HG03039 (cell line): Measurements from ENCODE around the gene KCNIP2.

Source experiments
- ATAC-seq: cut with Tn5 transposase; IDR thresholded peaks from one replicate; pipeline ENCODE4 v1.9.1; 2021; ENCODE audit warnings: mild to moderate bottlenecking, moderate library complexity; ENCODE audit not compliant: unreplicated experiment

The KCNIP2 gene

DNA sequence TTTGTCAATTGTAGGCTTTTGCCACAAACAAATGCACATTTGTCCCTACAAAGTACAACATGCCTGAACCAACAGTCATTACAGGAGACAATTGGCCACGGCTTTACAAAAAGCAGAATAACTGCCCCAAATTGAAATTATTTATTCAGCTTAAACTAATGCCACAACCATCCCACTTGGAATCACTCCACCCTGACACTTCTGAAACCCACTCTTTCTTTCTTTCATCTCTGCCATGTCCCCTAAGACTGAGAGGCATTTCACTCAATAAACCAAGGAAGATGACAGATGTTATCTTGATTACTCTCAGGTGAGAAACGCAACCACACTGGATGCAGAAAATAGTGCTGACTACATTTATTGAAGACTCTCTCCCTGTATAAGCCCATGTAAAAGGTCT is 57.8 kb downstream of the KCNIP2 start:
- no peak for ATAC-seq

DNA sequence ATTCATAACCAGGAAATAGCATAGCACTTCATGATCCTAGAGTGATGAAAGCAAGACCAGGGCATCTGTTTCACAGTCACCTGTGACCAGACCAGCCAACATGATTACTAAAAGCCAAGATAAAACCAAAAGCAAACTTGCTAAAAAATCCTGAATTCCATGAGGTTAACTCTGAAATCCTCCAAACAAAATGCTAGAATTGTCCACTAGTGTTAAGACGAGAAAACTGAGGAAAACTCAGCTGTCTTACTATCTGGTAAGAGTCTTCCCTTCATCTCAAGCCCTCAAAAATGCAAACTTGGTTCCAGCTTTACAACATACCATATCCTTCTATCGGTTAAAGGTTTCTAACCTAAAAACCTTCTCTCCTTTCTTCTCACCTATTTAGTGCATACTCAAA is 59.0 kb downstream of the KCNIP2 start:
- no peak for ATAC-seq

DNA sequence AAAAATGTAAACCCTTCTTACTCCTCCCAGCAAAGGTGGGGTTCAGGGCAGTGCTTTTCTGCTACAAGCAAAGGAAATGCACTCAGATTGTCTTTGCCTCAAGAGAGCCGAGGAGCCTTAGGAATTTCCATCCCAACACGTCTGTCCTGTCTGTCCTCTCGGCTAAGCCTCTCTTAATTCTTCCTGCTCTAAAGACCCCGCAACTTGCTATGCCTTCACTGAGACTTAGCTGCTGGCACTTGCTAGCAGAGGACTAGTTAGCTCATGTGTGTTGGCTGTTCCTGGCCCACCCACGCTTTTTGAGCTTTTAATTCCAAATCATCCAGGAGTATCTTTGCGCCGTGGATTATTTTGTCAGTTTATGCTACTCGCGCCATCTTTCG is 59.9 kb downstream of the KCNIP2 start:
- ATAC-seq: no peak

DNA sequence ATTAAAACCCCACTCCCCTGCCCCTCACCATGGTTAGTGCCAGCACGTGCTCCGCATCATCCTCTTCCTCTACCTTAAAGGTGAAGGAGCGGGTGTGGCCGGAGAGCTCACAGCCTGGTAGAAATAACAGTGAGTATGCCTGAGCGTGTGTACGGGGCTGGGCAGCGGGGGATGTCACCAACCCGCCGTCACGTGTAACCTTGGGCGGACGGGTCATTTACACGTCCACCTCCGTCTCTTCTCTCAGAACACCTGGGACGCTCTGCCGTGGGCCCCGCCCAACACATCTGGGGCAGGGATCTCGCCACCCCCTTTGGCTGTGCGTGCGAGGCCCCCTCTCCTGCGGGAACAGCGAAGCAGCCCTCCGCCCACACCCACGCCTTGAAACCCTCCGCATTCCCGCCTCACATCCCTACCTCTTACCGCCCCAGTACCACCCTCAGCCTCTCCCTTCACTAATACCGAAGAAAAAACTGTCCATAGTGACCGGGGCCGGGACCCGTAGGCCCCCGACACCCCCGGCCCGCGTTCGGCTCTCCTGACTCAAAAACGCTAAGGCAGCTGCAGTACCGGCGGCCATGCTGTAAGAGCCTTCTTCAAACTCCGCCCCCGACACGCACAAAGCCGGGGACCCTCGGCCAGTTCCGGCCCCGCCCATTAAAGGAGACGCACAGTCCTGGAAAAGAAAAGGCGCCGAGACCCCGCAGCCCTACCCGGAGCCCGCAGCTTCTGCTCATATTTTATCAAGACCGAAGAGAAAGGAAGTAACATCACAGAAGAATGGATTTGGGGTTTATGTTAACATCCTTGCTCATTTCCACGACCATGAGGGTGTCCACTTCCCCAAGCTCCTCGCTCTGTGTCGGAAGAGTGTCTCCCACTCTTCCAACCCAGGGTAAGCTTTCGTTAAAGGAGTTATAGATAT is 60.5 kb downstream of the KCNIP2 start, which contains the start of gene NPM3:
Gene NPM3, minus strand, starts transcription at position 636 of the 925 bp plus-strand sequence. Its CDS starts 56 bp downstream, at position 580.
- ATAC-seq: no peak

DNA sequence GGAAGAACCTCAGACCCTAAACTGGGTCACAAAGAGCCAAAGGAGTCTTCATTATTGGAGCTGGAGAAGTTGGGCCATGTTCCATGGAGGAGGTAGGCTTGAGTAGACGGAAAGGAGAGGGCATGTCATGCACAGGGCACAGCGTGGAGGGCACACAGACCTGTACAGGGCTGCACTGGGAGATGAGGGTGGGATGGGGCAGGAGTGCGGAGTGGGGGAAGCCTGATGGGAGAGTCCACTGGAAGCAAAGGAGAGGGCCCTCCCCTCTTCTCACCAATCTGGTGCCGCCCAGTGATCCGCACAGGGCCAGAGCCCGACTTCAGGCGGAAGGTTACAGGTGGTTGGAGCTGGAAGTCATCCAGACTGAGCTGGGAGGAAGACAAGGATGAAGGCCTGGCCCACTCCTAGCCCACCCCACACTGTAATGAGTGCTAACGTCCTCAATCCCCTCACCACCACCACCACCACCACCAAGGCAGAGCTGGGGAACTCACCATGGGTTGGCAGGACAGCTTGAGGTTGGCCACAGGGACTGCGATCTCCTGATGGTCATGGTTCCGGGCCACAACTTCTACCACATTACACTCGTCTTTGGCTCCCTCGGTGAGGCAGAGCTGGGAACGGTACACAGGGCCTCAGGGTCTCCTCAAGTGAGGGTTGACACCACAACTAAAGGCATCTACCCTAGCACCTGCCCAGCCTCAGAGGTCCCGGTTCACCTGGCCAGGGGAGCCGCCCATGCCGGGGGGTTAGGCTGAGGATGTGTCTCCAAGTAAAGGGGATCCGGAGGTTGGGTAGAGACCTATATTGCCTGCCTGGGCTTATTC is 61.4 kb downstream of the KCNIP2 start:
- ATAC-seq: no peak

DNA sequence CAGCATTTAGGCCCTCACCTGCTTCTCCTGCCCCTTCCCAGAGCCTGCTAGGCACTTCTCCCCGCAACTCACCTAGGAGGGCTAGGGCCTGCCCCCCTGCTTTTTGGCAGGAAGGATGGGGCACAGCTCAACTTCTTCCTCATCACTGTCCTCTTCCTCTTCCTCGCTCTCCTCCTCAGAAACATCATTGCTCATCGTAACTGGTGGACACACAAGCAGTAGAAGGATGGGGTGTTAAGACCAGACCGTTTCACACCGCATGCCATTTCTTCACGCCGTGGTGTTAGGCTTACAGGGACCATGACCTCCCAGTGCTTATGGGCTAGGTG is 62.0 kb downstream of the KCNIP2 start:
- ATAC-seq: no peak

DNA sequence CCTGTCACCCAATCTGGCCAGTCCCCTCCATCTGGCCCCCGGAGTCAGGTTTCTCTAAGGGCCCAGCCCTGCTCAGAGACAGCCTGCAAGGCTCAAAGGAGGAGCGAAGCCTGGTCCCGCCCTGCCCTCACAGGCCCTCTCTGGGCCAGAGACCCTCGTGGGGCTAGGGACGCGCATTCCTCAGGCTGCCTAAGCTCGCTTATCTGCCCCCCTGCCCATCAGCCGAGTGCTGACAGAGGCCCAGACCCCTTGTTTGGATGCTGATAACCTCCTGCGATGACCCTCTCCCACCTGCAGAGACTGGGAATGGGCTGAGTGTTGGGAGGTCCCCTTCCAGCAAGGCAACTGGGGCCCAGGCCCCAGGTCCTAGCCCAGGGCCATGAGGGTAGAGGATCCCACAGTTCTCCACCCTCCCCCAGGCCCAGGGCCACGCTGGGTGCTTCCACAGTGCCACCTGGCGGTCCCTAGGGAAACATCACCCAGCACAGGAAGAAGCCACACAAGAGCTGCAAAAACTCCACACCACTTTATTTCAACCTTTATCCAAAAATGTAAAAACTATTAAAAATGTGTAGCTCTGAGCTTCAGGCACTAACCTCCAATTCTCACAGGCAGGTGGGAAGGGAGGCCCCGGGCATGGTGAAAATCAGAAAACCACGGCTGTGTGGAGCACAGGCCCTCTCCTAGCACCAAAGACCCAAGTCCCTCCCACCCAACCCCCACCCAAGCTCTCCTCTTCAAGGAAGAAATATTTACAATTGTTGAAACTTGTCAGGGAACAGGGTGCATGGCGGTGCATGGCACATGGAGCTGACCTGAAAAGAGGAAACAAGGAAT is 62.6 kb downstream of the KCNIP2 start:
- no peak for ATAC-seq

DNA sequence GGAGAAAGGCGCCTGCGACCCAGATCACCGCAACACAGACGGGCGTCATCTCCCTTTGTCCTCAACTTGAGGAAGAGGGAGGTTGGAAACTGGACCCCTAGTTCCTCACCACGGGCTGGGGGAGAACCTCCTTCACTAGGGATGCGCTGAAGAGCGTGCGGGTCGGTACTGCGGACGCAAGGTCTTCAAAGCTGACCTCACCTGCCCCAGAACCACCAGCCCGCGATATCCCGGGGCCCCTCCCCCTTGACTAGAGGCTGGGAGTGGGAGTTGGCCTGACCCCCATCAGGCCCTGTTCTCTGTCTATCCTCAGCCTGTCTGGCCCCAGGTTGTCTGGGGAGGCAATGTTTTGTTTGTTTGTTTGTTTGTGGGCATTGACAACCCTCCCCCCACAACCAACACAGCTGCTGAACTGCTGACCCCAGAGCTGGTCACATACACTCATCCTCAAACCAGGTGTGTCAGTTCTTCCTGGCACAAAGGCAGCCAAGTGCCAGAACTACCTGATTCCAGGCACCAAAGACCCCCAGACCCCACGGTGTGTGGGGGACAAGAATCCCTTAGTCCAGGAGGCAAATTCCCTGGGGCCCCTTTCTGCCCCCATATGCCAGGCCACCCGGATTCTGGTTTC is 63.3 kb downstream of the KCNIP2 start:
- no peak for ATAC-seq

DNA sequence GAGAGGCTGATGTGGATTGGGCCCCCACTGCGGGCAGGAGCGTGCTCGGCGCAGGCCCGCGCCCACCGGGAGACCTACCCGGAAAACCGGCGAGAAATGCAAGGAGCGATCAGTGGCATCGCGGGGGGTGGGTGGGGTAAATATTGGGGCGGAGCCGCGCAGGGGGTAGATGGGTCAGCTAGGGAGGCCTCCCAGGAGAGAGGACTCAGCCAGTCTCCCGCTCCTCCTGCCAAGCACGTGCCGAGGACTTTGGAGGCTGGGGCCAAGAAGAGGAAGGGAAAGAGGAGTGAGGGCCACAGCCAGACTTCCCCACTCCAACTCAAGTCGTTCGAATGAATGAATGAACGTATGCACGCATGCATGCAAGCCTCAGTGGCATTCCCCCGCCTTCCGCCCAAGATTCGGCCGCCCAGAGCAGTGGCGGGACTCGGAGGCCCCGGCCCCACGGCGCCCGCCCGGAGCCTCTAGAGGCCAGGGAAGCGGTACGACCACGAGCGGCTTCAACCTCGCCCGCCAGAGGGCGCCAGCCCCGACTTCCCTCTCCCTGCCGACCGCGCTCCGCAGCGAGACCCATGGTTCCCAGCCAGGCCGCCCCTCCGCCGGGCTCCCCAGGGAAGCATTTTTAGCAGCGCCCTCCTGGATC is 63.9 kb downstream of the KCNIP2 start:
- ATAC-seq: no peak

DNA sequence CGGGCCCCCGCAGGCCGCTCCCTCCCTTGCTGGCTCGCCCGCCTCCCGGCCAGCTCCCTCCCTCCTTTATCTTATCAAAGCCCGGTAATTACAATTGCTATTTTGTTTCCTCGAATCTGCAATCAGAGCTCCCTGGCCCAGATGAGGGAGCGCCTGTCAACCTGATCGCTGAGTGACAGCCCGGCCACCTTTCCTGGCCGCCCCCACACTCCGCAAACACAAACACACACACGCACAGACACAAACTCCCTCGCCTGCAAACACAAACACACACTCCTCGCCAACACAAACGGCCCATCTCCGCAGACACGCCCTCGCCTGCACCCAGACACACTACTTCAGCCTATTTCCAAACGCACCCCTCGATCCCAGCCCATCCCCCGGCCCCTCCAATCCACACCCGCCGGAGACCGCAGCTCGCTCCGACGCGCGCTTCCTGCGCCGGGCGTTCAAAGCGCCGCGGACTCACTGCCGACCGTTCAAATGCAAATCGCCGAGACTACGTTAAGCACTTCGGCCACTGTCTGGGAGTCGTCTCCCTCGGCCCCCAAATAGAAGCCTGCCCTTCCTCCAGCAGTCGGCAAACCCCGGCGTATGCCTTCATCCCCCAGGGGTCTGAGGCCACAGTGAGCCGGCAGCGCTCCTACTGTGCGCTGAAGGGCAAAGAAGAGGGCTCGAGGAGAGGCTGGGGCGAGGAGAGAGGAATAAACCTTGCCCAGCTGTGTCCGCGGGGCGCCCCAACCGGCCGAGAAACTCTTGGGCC is 64.6 kb downstream of the KCNIP2 start:
- no peak for ATAC-seq

DNA sequence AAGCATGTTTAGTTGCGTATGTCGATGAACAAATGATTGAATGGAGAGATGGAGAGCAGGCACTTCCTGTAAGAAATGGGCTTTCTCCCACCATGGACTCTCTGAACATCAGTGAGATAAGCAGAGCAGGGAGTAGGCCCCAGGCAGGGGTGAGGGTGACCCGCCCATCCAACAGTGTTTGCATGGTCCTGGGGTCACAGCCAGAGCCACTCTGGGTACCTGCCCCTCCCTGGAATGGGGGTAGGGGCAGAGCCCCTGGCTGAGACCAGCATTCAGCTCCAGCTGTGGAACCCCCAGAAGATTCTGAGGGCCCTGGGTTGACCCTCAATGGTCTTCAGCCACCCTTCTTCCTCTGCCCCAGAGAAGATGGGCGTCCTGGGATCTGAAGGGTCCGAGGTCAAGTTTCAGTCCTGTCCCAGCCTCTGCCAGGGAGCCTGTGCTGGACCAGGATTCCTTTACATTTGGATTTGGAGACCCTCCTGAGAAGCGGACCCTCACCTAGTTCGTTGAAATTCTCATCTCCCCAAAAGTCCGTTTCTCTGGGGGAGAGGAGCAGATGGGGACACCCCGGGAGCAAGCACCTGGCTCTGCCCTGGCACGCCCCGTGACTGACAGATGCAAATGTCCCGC is 65.3 kb downstream of the KCNIP2 start:
- ATAC-seq: no peak

DNA sequence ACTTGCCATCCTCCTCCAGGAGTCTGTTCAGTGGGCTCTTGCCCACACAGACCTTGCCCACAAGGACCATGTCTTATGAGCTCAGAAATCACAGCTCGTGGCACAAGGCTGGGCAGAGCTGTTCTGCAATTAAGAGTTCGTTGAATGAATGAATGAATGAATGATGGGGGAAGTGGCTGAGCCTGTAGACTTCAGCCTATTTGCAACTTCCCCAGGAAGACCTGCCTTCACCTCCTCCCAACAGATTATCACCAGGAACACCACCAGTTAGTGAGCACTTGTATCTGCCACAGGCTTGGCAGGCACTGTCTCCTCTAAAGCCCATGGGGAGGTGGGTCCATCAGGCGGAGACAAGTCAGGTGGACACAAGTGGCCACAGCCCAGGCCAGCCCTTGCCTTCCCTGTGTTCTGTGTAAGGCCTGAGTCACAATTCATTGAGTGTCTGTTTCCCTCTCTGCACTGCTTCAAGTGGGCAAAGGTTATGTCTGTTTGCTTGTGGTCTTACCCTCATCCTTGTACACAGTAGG is 65.9 kb downstream of the KCNIP2 start:
- no peak for ATAC-seq

DNA sequence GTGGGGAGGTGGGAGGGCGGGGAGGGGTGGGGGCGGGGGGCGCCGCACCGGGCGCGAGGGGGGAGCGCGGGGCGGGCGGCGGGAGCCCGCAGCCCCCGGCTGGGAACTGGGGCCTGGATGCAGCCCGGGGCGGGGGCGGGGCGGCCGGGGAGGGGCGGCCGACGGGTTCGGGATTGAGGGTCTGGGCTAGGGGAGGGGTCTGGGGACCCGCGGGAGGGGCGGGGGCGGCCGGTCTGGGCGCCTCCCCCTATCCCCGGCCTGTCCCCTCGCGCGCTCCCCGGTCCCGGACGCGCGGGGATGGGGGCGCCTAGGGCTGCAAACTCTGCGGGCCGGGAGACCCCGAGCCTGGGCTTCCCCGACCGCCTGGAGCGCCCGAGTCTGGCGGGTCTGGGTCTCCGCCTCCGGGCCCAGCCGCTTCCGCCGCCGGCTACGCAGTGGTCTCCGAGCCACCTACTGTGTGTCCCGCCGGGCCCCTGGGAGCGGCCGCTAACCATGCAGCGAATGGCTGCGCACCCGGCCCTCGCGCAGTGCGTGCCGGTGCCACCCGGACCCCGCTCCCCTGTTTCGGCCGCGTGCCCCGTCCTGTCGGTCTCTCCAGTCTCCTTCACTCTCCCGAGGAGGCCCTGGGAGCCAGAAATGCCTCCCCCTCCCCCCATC is 67.3 kb downstream of the KCNIP2 start:
- ATAC-seq: no peak
